ENCODE measurements around the gene SPEG. TPM values are rescaled to one million over a fixed set of nuclear protein-coding genes. Genes with fewer than 3 reads are reported as not detected.
A peak's percentile ranks its signal among the peaks of the same experiment; 100 is the strongest.

The SPEG gene
- total RNA-seq, 2 donors from 2014 or later, result 82.2 to 90.8 TPM

GRCh38 chr2:219403861-219404260 lies 30.8 kb upstream of the SPEG start:
- Histone ChIP-seq H3K36me3 (no peaks in the 10 kb centered on the region), H3K9me3 (no peaks in the 10 kb centered on the region), H3K4me3 (no peak overlapping the region), H3K27ac (peak overlapping the region; percentile 86 to 92), H3K27me3 (no peaks in the 10 kb centered on the region), H3K4me1 (peaks cover 0 to 47% of the 10 kb centered on the region in 2 donors)
- DNase-seq (ENCODE audit: low spot score), result no peak
- no peak for TF ChIP-seq CTCF (IDR thresholded peaks at IDR 0.05)

- no peaks in the 10 kb centered on the region for H3K36me3 ChIP-seq
- DNase-seq (ENCODE audit: low spot score), result no peak
- no peak for TF ChIP-seq CTCF (IDR thresholded peaks at IDR 0.05)
- H3K4me1 ChIP-seq, result peaks cover 0 to 49% of the 10 kb centered on the region in 2 donors
- no peaks in the 10 kb centered on the region for H3K9me3 ChIP-seq
- H3K4me3 ChIP-seq, result peak overlapping the region in 1 of 2 donors; percentile 9
- H3K27ac ChIP-seq, result peak overlapping the region; percentile 86 to 92
- no peaks in the 10 kb centered on the region for H3K27me3 ChIP-seq
These were observed 30.2 kb upstream of the SPEG start for GRCh38 chr2:219404291-219404910.

- H3K4me1 ChIP-seq, result peaks cover 0 to 49% of the 10 kb centered on the region in 2 donors
These were observed 29.7 kb upstream of the SPEG start for GRCh38 chr2:219404954-219405353.

DNA sequence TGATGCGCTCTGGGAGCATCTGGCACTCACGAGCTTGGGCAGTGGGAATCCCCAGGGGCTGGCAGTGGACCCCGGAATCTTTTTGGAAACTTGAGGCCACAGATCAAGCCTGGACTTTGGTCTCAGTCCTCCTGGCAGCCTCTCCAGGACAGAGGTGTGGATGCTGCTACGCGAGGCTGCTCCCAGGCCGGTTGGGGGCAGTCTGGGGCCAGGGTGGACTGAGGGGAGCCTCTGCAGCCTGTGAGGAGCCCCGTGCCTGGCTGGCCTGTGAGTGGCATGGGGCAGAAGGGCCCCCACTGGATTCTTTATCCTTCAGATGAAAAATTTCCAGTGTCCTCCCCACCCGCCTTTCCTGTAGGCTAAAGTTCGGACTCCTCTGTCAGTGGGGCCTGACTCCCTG lies 29.2 kb upstream of the SPEG start:
- peak in 1 of 2 donors; percentile 59 for TF ChIP-seq CTCF (IDR thresholded peaks at IDR 0.05)
- DNase-seq (ENCODE audit: low spot score), result no peak
- peaks cover 0 to 49% of the 10 kb centered on the region in 2 donors for H3K4me1 ChIP-seq
- H3K36me3 ChIP-seq, result no peaks in the 10 kb centered on the region
- H3K4me3 ChIP-seq, result no peak overlapping the region
- H3K27ac ChIP-seq, result peak overlapping the region; percentile 86 to 92
- no peaks in the 10 kb centered on the region for H3K27me3 ChIP-seq
- H3K9me3 ChIP-seq, result no peaks in the 10 kb centered on the region

More at GRCh38 chr2:219404954-219405353, 29.7 kb upstream of the SPEG start:
- TF ChIP-seq CTCF (IDR thresholded peaks at IDR 0.05), result no peak
- no peaks in the 10 kb centered on the region for H3K9me3 ChIP-seq
- DNase-seq (ENCODE audit: low spot score), result no peak
- peak overlapping the region in 1 of 2 donors; percentile 9 for H3K4me3 ChIP-seq
- no peaks in the 10 kb centered on the region for H3K36me3 ChIP-seq
- H3K27me3 ChIP-seq, result no peaks in the 10 kb centered on the region
- H3K27ac ChIP-seq, result peak overlapping the region; percentile 86 to 92

GRCh38 chr2:219405958-219406860 lies 28.4 kb upstream of the SPEG start:
- TF ChIP-seq CTCF (IDR thresholded peaks at IDR 0.05), result no peak
- no peak overlapping the region for H3K4me3 ChIP-seq
- H3K27ac ChIP-seq, result peak overlapping the region; percentile 86 to 92
- no peaks in the 10 kb centered on the region for H3K27me3 ChIP-seq
- DNase-seq (ENCODE audit: low spot score), result no peak
- H3K9me3 ChIP-seq, result no peaks in the 10 kb centered on the region
- H3K4me1 ChIP-seq, result peaks cover 0 to 49% of the 10 kb centered on the region in 2 donors
- H3K36me3 ChIP-seq, result no peaks in the 10 kb centered on the region

Data from right atrium auricular region (tissue), 2 donors.